Smooth muscle cell (in vitro differentiated cells): ENCODE results near the gene PIK3AP1. TPM values are rescaled to one million over a fixed set of nuclear protein-coding genes. Genes with fewer than 3 reads are reported as not detected.

Experiments used
- DNase-seq: peaks from one replicate; lab custom pipeline; 2025; ENCODE audit not compliant: unreplicated experiment; lab: John Stamatoyannopoulos, UW
- H2AFZ ChIP-seq: fragments of 200-600 bp; sonication (generic); 2 replicates; pipeline ENCODE4 v1.6.0; 2016; ENCODE audit warnings: antibody characterized with exemption, low read depth, mild to moderate bottlenecking
- H3F3A ChIP-seq: fragments of 200-600 bp; sonication (generic); 2 replicates; pipeline ENCODE4 v1.6.0; 2017; ENCODE audit warnings: antibody characterized with exemption, low read depth
- H3K27ac ChIP-seq: fragments of 200-600 bp; sonication (generic); 2 replicates; pipeline ENCODE4 v1.5.1; 2016; ENCODE audit warnings: low read depth, mild to moderate bottlenecking
- H3K27me3 ChIP-seq: fragments of 200-600 bp; sonication (generic); 2 replicates; pipeline ENCODE4 v1.6.1; 2016; ENCODE audit warnings: low read depth, mild to moderate bottlenecking
- H3K36me3 ChIP-seq: fragments of 200-600 bp; sonication (generic); 2 replicates; pipeline ENCODE4 v1.5.1; 2016; ENCODE audit warnings: low read depth
- H3K4me1 ChIP-seq: fragments of 200-600 bp; sonication (generic); 2 replicates; pipeline ENCODE4 v1.5.1; 2016; ENCODE audit warnings: low read depth
- H3K4me2 ChIP-seq: fragments of 200-600 bp; sonication (generic); 2 replicates; pipeline ENCODE4 v1.6.0; 2016; ENCODE audit warnings: mild to moderate bottlenecking
- H3K4me3 ChIP-seq: fragments of 200-600 bp; sonication (generic); 2 replicates; pipeline ENCODE4 v1.5.1; 2016; ENCODE audit warnings: mild to moderate bottlenecking
- H3K79me2 ChIP-seq: fragments of 200-600 bp; sonication (generic); 2 replicates; pipeline ENCODE4 v1.6.0; 2016; ENCODE audit warnings: low read depth, mild to moderate bottlenecking
- H3K9ac ChIP-seq: fragments of 200-600 bp; sonication (generic); 2 replicates; pipeline ENCODE4 v1.6.0; 2016; ENCODE audit warnings: low read depth
- H3K9me3 ChIP-seq: fragments of 200-600 bp; sonication (generic); replicated peaks from 2 replicates; pipeline ENCODE4 v1.5.1; 2016; ENCODE audit warnings: low read depth
- H4K20me1 ChIP-seq: fragments of 200-600 bp; sonication (generic); 2 replicates; pipeline ENCODE4 v1.6.0; 2016; ENCODE audit warnings: low read depth
- WGBS: methylation state at CpG from one replicate; pipeline ENCODE4 v1.1.7; 2016; ENCODE audit warnings: low lambda C conversion rate; 5-methylcytosine and 5-hydroxymethylcytosine counted together
- polyA plus RNA-seq: library from polyadenylated mRNA; unstranded; fragments of >200 nt; fragmentation: Nextera tagmentation; extraction: Ambion mirVana; gene quantifications from 2 replicates; pipeline ENCODE4 v1.2.1, GENCODE V29; 2016
- total RNA-seq: library from RNA; depleted of rRNA; stranded (reverse); fragments of >200 nt; gene quantifications from 2 replicates; pipeline ENCODE4 v1.2.3, GENCODE V29; 2014
- TF ChIP-seq, protein P1 (sequence below): fragments of 200-600 bp; sonication (generic); IDR thresholded peaks from 2 replicates; pipeline ENCODE4 v1.5.1; 2017; ENCODE audit warnings: borderline replicate concordance, mild to moderate bottlenecking, antibody characterized with exemption; ENCODE audit not compliant: insufficient read depth, poor library complexity, severe bottlenecking

Gene PIK3AP1
- total and polyA plus RNA-seq, 2 experiments from 2014 or later = 1.2 TPM; not detected in 1

DNA sequence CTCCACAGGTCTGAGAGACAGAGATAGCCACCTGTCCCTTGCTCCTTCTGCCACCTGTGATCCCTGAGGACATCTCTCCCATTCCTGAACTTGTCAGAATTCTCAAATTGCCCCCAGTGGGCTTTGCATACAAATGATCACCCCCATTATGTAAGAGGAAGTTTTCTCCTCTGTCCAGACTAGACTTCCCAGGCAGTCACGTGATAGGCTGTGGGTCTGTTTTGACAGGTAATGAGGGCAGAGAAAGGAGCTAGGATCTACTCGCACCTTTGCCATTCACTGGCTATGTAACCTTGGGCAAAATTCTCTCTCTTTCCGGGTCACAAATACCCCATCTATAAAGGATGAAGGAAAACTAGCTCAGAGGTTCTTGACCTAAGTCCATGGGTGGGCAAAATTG lies 112.1 kb downstream of the PIK3AP1 start:
- DNase-seq = no peak
- Histone ChIP-seq H2AFZ (no peak overlapping the region), H3K4me1 (no peaks in the 10 kb centered on the region), H3F3A (no peaks in the 10 kb centered on the region), H4K20me1 (no peaks in the 10 kb centered on the region), H3K9me3 (no peaks in the 10 kb centered on the region), H3K4me3 (no peak overlapping the region), H3K27ac (no peak overlapping the region), H3K36me3 (no peaks in the 10 kb centered on the region), H3K27me3 (no peaks in the 10 kb centered on the region), H3K79me2 (no peaks in the 10 kb centered on the region), H3K9ac (no peak overlapping the region), H3K4me2 (no peak overlapping the region)
- 95% methylated on average over 3 of the region's 3 CpGs for WGBS
- TF ChIP-seq, protein P1, sequence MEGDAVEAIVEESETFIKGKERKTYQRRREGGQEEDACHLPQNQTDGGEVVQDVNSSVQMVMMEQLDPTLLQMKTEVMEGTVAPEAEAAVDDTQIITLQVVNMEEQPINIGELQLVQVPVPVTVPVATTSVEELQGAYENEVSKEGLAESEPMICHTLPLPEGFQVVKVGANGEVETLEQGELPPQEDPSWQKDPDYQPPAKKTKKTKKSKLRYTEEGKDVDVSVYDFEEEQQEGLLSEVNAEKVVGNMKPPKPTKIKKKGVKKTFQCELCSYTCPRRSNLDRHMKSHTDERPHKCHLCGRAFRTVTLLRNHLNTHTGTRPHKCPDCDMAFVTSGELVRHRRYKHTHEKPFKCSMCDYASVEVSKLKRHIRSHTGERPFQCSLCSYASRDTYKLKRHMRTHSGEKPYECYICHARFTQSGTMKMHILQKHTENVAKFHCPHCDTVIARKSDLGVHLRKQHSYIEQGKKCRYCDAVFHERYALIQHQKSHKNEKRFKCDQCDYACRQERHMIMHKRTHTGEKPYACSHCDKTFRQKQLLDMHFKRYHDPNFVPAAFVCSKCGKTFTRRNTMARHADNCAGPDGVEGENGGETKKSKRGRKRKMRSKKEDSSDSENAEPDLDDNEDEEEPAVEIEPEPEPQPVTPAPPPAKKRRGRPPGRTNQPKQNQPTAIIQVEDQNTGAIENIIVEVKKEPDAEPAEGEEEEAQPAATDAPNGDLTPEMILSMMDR = no peak

DNA sequence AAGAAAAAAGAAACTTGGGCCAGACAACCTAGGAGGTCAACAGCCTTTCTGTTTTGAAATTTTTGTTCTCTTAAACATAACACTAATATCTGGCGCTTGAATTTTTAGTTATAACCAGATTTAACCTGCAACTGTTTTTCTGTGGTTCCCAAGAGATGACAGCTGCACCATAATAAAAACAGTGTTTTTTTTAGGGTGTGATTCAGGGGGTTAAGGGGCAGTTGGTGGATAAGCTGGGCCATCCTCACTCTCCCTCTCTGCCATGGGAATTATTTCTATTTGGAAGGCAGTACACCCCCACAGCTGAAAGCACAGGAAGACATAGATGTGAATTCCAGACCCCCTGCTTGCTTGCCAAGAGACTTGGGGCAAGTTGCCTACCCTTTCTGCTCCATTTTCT lies 113.4 kb downstream of the PIK3AP1 start:
- Histone ChIP-seq H3K4me1 (no peaks in the 10 kb centered on the region), H3F3A (no peaks in the 10 kb centered on the region), H3K4me3 (no peak overlapping the region), H3K79me2 (no peaks in the 10 kb centered on the region), H4K20me1 (no peaks in the 10 kb centered on the region), H3K27ac (peak overlapping the region; percentile 72), H3K9ac (no peak overlapping the region), H3K36me3 (no peaks in the 10 kb centered on the region), H3K27me3 (no peaks in the 10 kb centered on the region), H3K4me2 (peak overlapping the region; percentile 25), H2AFZ (no peak overlapping the region), H3K9me3 (no peaks in the 10 kb centered on the region)
- WGBS = 96% methylated on average over 1 of the region's 1 CpG
- no peak for DNase-seq
- TF ChIP-seq, protein P1 = no peak

DNA sequence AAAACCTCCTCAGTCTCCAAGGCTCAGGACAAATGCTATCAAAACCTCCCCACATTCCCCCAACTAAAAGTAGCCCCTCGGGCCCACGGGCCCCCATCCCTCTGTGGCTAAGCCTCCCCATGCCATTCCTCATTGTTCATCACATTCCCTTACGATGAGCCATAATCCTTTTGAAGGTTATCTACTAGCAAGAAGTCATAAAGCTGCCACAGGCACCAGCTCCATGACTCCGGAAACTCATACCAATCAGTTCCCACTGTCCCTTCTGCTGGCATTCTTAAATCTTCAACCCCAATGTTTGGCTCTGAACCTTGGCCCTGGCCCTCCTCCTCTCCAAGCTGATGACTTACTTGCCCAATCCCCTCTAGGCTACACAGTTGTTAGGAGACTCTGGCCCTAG lies 114.1 kb downstream of the PIK3AP1 start:
- Histone ChIP-seq H3K9me3 (no peaks in the 10 kb centered on the region), H3K79me2 (no peaks in the 10 kb centered on the region), H2AFZ (peak overlapping the region; percentile 15), H3K27ac (peak overlapping the region; percentile 72), H3K4me3 (no peak overlapping the region), H3K27me3 (no peaks in the 10 kb centered on the region), H3K4me1 (no peaks in the 10 kb centered on the region), H3F3A (no peaks in the 10 kb centered on the region), H3K36me3 (no peaks in the 10 kb centered on the region), H3K4me2 (peak overlapping the region; percentile 25), H3K9ac (no peak overlapping the region), H4K20me1 (no peaks in the 10 kb centered on the region)
- DNase-seq = no peak
- TF ChIP-seq, protein P1 = no peak
- WGBS = 2% methylated on average over 4 of the region's 4 CpGs

DNA sequence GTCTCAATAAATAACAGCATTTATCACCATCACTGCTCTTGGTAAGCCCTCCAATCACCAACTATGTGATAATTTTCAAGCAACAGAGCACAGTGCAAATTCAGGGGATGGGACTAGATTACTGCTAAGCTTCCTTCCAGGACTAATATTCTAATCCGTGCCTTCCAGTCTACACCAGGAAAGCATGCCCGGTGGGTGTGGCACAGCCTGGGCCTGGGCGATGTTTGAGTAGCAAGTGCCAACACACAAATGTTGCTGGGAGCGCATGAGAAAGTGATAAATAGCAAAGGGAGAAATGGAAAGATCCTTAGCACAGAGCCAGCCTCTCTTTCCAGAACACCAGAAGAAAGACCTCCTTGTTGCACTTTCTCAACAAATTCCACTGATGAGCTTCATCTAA lies 120.0 kb downstream of the PIK3AP1 start:
- DNase-seq = no peak
- no peak overlapping the region for H3K27ac ChIP-seq
- H3K4me1 ChIP-seq = no peaks in the 10 kb centered on the region
- H3K27me3 ChIP-seq = no peaks in the 10 kb centered on the region
- no peaks in the 10 kb centered on the region for H3K36me3 ChIP-seq
- H3F3A ChIP-seq = no peaks in the 10 kb centered on the region
- no peak overlapping the region for H3K4me2 ChIP-seq
- no peaks in the 10 kb centered on the region for H3K79me2 ChIP-seq
- no peaks in the 10 kb centered on the region for H3K9me3 ChIP-seq
- no peak overlapping the region for H2AFZ ChIP-seq
- H3K9ac ChIP-seq = no peak overlapping the region
- H4K20me1 ChIP-seq = no peaks in the 10 kb centered on the region
- WGBS = 95% methylated on average over 4 of the region's 4 CpGs
- H3K4me3 ChIP-seq = no peak overlapping the region
- TF ChIP-seq, protein P1 = no peak
